K562 (cell line): ENCODE data around the gene GLOD4. TPM values are rescaled to one million over a fixed set of nuclear protein-coding genes. Genes with fewer than 3 reads are reported as not detected.

ENCODE experiments used
- ARID4B ChIP-seq: sonication (generic); formaldehyde crosslinking; IDR thresholded peaks from 2 replicates; pipeline ENCODE4 v1.8.0; 2022; ENCODE audit warnings: mild to moderate bottlenecking, missing genetic modification reagents
- BHLHE40 ChIP-seq: IDR thresholded peaks from 2 replicates; pipeline ENCODE4 v1.6.1; 2011; ENCODE audit warnings: low read length, improper control_type of control experiment
- CREB1 ChIP-seq, 2 experiments: sonication (generic) in 1 of 2; formaldehyde crosslinking in 1 of 2; IDR thresholded peaks; 2 replicates each; pipeline versions ENCODE4 v1.6.1 to v1.8.0; 2012 to 2022; ENCODE audit warnings: inconsistent platforms in 1 of 2, mild to moderate bottlenecking in 1 of 2, missing genetic modification reagents in 1 of 2, moderate library complexity in 1 of 2
- EGR1 ChIP-seq: fragments of 450-650 bp; conservative IDR thresholded peaks from 2 replicates; pipeline ENCODE4 v1.6.1; 2017; ENCODE audit warnings: mild to moderate bottlenecking
- FIP1L1 ChIP-seq: fragments of 200-400 bp; formaldehyde crosslinking; IDR thresholded peaks from 2 replicates; pipeline ENCODE4 v1.6.1; 2018; ENCODE audit warnings: mild to moderate bottlenecking, low read depth, low read length; ENCODE audit not compliant: poor library complexity, severe bottlenecking
- GABPA ChIP-seq: fragments of 200-800 bp; sonication (Bioruptor generic); conservative IDR thresholded peaks from 2 replicates; pipeline ENCODE4 v1.6.1; 2016; ENCODE audit warnings: low read depth, missing genetic modification characterization, missing compliant biosample characterization
- HNRNPUL1 ChIP-seq: fragments of 200-400 bp; formaldehyde crosslinking; IDR thresholded peaks from 2 replicates; pipeline ENCODE4 v1.6.1; 2017; ENCODE audit warnings: low read length
- MEIS2 ChIP-seq: fragments of 450-650 bp; IDR thresholded peaks from 2 replicates; pipeline ENCODE4 v1.6.1; 2014; ENCODE audit warnings: mild to moderate bottlenecking; ENCODE audit not compliant: partially characterized antibody
- MNT ChIP-seq, 2 experiments: fragments of 450-650 bp; conservative IDR thresholded peaks; 2 replicates each; pipeline ENCODE4 v1.6.1; 2017; ENCODE audit warnings: mild to moderate bottlenecking in 2 of 2, moderate library complexity in 2 of 2
- NCOA6 ChIP-seq: fragments of 450-650 bp; IDR thresholded peaks from 2 replicates; pipeline ENCODE4 v1.6.1; 2017; ENCODE audit warnings: mild to moderate bottlenecking
- NFRKB ChIP-seq: fragments of 450-650 bp; IDR thresholded peaks from 2 replicates; pipeline ENCODE4 v1.6.1; 2016; ENCODE audit warnings: low read depth
- NONO ChIP-seq, 2 experiments: fragments of 200-400 bp in 1 of 2; fragments of 450-650 bp in 1 of 2; formaldehyde crosslinking in 1 of 2; IDR thresholded peaks; 2 replicates each; pipeline ENCODE4 v1.6.1; 2017; ENCODE audit warnings: low read depth in 2 of 2, mild to moderate bottlenecking in 2 of 2, moderate library complexity in 2 of 2, low read length in 1 of 2
- OTX1 ChIP-seq: fragments of 450-650 bp; formaldehyde crosslinking; IDR thresholded peaks from 2 replicates; pipeline ENCODE4 v1.4.0; 2022; ENCODE audit warnings: mild to moderate bottlenecking
- POLR2A ChIP-seq: fragments of 450-650 bp; conservative IDR thresholded peaks from 2 replicates; pipeline ENCODE4 v1.6.1; 2016
- SREBF2 ChIP-seq: sonication (generic); formaldehyde crosslinking; IDR thresholded peaks from 2 replicates; pipeline ENCODE4 v1.4.0; 2020; ENCODE audit warnings: mild to moderate bottlenecking, missing genetic modification reagents
- STAG1 ChIP-seq: sonication (generic); formaldehyde crosslinking; IDR thresholded peaks from 2 replicates; pipeline ENCODE4 v1.5.0; 2020; ENCODE audit warnings: missing genetic modification reagents, borderline replicate concordance
- U2AF1 ChIP-seq: fragments of 200-400 bp; formaldehyde crosslinking; optimal IDR thresholded peaks from 2 replicates; pipeline ENCODE3; 2017; ENCODE audit warnings: mild to moderate bottlenecking, low read depth, low read length, moderate library complexity
- ZC3H11A ChIP-seq: IDR thresholded peaks from 2 replicates; pipeline ENCODE4 v1.6.1; 2012; ENCODE audit warnings: low read depth, low read length, improper control_type of control experiment
- ZNF12 ChIP-seq: sonication (generic); formaldehyde crosslinking; IDR thresholded peaks from 2 replicates; pipeline ENCODE4 v1.4.0; 2020; ENCODE audit warnings: mild to moderate bottlenecking, missing genetic modification reagents
- ZNF253 ChIP-seq: fragments of 250-450 bp; sonication (Bioruptor Pico); conservative IDR thresholded peaks from 2 replicates; pipeline ENCODE4 v1.6.1; 2021; ENCODE audit warnings: mild to moderate bottlenecking
- polyA plus RNA-seq, 8 experiments: library from polyadenylated mRNA; depleted of rRNA in 4 of 8; stranded (reverse) in 5 of 8; unstranded in 3 of 8; fragments of >200 nt; fragmentation: Nextera tagmentation in 2 of 8; fragmentation: Illumina TruSeq in 1 of 8; extraction: Ambion mirVana in 2 of 8; extraction: Trizol in 1 of 8; gene quantifications; 2 replicates each; pipeline versions ENCODE4 v1.2.1 to v1.2.3, GENCODE V29; 2011 to 2014; ENCODE audit warnings: inconsistent platforms in 1 of 8, missing spikeins in 1 of 8
- total RNA-seq, 7 experiments: library from RNA; depleted of rRNA in 6 of 7; stranded (reverse); fragments of >200 nt in 6 of 7; fragmentation: Illumina TruSeq in 2 of 7; extraction: Trizol in 2 of 7; gene quantifications; 2 replicates each; pipeline versions ENCODE4 v1.2.1 to v1.2.3, GENCODE V29; 2011 to 2021; ENCODE audit warnings: low replicate concordance in 1 of 7
- TF ChIP-seq, protein P1 (sequence below): fragments of 200-800 bp; sonication (Bioruptor generic); IDR thresholded peaks from 2 replicates; pipeline ENCODE4 v1.6.1; 2017; ENCODE audit warnings: missing genetic modification characterization, missing compliant biosample characterization

Gene GLOD4
- total and polyA plus RNA-seq, 9 of the 15 experiments (the other 6 are each of a cell fraction or from before 2014, with no cell fraction given) = 52.0 to 109 (median 64.9) TPM

DNA sequence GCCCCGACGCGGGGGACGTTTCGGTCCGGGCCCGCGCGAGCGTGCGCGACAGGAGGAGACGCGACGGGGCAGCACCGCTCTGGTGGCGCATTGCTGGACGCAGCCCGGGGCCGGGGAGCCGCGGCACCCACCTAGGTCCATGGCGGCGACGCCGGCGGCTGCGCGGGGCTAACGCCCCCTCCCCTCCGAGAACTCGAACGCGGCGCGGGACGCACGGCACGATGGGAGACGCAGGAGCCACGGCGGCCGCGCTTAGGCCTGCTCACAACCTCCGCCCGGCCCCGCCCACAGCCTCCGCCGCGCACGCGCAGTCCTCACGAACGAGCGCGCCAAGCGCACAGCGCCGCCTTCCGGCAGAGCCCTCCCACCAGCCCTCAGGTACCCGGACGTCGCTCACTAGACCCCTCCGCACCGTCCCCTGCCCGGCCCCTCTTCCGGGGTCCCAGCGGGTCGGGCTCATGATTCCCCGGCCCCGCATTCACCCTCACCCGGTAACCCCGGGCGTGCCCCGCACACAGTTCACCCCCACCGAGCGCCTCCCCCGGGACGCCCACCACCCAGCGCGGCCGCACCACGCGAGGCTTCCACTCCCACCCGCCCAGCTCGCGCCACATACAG, 30.0 kb downstream of the GLOD4 start, which contains the start of gene GEMIN4 (continued):
- TF ChIP-seq ZNF12 (0 out of 2 replicates have a peak, but pooled peaks have one; percentile 47), OTX1 (0 out of 2 replicates have a peak, but pooled peaks have one; percentile 33), EGR1 (peak; percentile 67), MNT (conservative IDR thresholded peaks at IDR 0.05) (peak; percentile 18 to 47; a peak in 3 of 4 replicates), NCOA6 (peak; percentile 42), MEIS2 (peak; percentile 65), FIP1L1 (peak; percentile 33), ZNF253 (no peak), BHLHE40 (no peak; the same call in 1 of the 2 replicates), U2AF1 (peak; percentile 48), HNRNPUL1 (no peak), SREBF2 (no peak), STAG1 (CRISPR knock-in tag) (0 out of 2 replicates have a peak, but pooled peaks have one; percentile 3), NONO (IDR thresholded peaks at IDR 0.05; ENCODE audit: low read depth in 2 of 2, low read length in 1 of 2) (peak; percentile 19 to 68; a peak in 3 of 4 replicates), POLR2A (peak; percentile 70), ARID4B (CRISPR knock-in tag) (peak; percentile 38), NFRKB (0 out of 2 replicates have a peak, but pooled peaks have one; percentile 27), CREB1 (IDR thresholded peaks at IDR 0.05) (0 out of 2 replicates have a peak, but pooled peaks have one; percentile 19), CREB1 (CRISPR knock-in tag; IDR thresholded peaks at IDR 0.05) (no peak; the same call in 1 of the 2 replicates), GABPA (tag) (peak; percentile 35; the same call in 1 of the 2 replicates), ZC3H11A (no peak)
- TF ChIP-seq, protein P1, sequence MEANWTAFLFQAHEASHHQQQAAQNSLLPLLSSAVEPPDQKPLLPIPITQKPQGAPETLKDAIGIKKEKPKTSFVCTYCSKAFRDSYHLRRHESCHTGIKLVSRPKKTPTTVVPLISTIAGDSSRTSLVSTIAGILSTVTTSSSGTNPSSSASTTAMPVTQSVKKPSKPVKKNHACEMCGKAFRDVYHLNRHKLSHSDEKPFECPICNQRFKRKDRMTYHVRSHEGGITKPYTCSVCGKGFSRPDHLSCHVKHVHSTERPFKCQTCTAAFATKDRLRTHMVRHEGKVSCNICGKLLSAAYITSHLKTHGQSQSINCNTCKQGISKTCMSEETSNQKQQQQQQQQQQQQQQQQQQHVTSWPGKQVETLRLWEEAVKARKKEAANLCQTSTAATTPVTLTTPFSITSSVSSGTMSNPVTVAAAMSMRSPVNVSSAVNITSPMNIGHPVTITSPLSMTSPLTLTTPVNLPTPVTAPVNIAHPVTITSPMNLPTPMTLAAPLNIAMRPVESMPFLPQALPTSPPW (CRISPR knock-in tag) = peak; percentile 70
